GM18519 (cell line): ENCODE measurements around the gene SUSD1.
"Not testable (repeated sequence)": the region's sequence is repeated elsewhere in the genome, so short reads cannot be mapped to it uniquely, and the experiment has no call there.

Experiments
- ATAC-seq: cut with Tn5 transposase; IDR thresholded peaks from one replicate; pipeline ENCODE4 v1.9.1; 2021; ENCODE audit warnings: mild to moderate bottlenecking, moderate library complexity; ENCODE audit not compliant: unreplicated experiment, low FRiP score

The SUSD1 gene

GRCh38 chr9:112132356-112132755 is 42.7 kb downstream of the SUSD1 start:
- no peak for ATAC-seq

- no peak for ATAC-seq
Measured at GRCh38 chr9:112130997-112131396, 44.1 kb downstream of the SUSD1 start.

GRCh38 chr9:112130347-112130746 is 44.8 kb downstream of the SUSD1 start:
- no peak for ATAC-seq

- no peak for ATAC-seq
Measured at GRCh38 chr9:112129246-112129645, 45.9 kb downstream of the SUSD1 start.

GRCh38 chr9:112128399-112128798 is 46.7 kb downstream of the SUSD1 start:
- not testable (repeated sequence) for ATAC-seq

GRCh38 chr9:112127281-112127680 is 47.8 kb downstream of the SUSD1 start:
- no peak for ATAC-seq

GRCh38 chr9:112125951-112126388 is 49.1 kb downstream of the SUSD1 start:
- no peak for ATAC-seq

GRCh38 chr9:112124156-112124555 is 50.9 kb downstream of the SUSD1 start:
- no peak for ATAC-seq

GRCh38 chr9:112121633-112122032 is 53.5 kb downstream of the SUSD1 start:
- ATAC-seq: no peak

GRCh38 chr9:112120439-112120925 is 54.6 kb downstream of the SUSD1 start:
- no peak for ATAC-seq

GRCh38 chr9:112120030-112120341 is 55.1 kb downstream of the SUSD1 start:
- ATAC-seq: no peak

- no peak for ATAC-seq
Measured at GRCh38 chr9:112119225-112120029, 55.7 kb downstream of the SUSD1 start.

- no peak for ATAC-seq
Measured at GRCh38 chr9:112118009-112118408, 57.1 kb downstream of the SUSD1 start.

GRCh38 chr9:112115970-112116753 is 58.9 kb downstream of the SUSD1 start:
- no peak for ATAC-seq

- ATAC-seq: no peak
Measured at GRCh38 chr9:112115109-112115508, 60.0 kb downstream of the SUSD1 start.

GRCh38 chr9:112112941-112113681 is 62.0 kb downstream of the SUSD1 start:
- ATAC-seq: no peak

GRCh38 chr9:112112519-112112918 is 62.6 kb downstream of the SUSD1 start:
- no peak for ATAC-seq

GRCh38 chr9:112111461-112111860 is 63.6 kb downstream of the SUSD1 start:
- no peak for ATAC-seq

- ATAC-seq: no peak
Measured at GRCh38 chr9:112110777-112111113, 64.4 kb downstream of the SUSD1 start.

- ATAC-seq: no peak
Measured at GRCh38 chr9:112110094-112110776, 64.9 kb downstream of the SUSD1 start.

- ATAC-seq: no peak
Measured at GRCh38 chr9:112104901-112105300, 70.2 kb downstream of the SUSD1 start.
